HG02852 (cell line): ENCODE measurements around the gene PDIA2.
"Not testable (repeated sequence)": the region's sequence is repeated elsewhere in the genome, so short reads cannot be mapped to it uniquely, and the experiment has no call there.

Experiments
- ATAC-seq: cut with Tn5 transposase; IDR thresholded peaks from one replicate; pipeline ENCODE4 v1.9.1; 2021; ENCODE audit warnings: mild to moderate bottlenecking, moderate library complexity; ENCODE audit not compliant: unreplicated experiment

The PDIA2 gene

DNA sequence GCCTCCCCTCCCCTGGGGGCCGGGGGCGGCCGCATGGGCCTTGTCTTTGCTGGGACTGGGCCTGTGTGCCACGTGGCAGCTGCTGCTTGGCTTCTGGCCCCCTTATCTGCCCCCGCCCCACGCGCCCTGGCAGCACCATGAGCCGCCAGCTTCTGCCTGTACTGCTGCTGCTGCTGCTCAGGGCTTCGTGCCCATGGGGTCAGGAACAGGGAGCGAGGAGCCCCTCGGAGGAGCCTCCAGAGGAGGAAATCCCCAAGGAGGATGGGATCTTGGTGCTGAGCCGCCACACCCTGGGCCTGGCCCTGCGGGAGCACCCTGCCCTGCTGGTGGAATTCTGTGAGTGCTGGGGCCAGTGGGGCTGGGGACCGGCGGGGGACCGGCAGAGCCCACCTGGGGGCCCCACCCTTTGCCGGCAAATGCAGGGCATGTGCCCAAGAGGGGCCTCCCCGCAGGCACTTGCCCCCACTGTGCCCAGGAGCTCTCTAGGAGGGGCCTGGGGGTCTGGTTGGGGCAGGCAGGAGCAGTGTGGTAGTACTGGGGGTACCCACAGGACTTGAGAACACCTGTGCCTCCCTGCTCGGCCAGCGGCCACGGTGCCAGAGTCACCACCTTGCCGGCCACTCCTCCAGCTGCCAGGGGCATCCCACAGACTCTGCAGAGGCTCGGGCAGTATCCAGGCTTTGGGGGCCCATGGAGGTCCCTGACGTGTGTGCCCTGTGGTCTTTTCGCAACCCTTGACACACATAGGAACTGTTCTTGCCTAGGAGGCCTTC lies at the start of gene PDIA2:
PDIA2 (plus strand) TSS at position 132 of the 773 bp plus-strand sequence; CDS start at position 138, 6 bp downstream.
- ATAC-seq, result no peak

- ATAC-seq, result peak; percentile 84
Measured at GRCh38 chr16:234468-235305, 48.3 kb upstream of the PDIA2 start, which contains the start of gene FAM234A. TSS of gene FAM234A (plus strand) at chr16:234821. CDS start at chr16:254414, 19,593 bp downstream.

DNA sequence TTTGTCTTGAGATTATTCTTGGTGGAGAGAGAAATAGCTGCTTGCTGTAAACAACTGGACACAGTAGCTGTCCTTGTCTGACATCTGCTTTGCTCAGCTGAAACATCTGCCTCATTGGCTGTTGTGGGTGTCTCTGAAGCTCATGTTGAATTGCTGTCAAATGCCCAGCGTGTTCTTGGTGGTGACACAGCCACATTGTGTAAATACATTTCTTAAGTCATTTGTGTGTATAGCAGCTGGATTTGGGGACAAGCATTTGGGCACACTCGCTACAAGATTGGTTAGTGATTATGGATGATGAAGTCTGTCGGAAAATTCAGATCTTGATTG lies 43.1 kb upstream of the PDIA2 start:
- no peak for ATAC-seq

- no peak for ATAC-seq
Measured at GRCh38 chr16:240559-240958, 42.4 kb upstream of the PDIA2 start.

- ATAC-seq, result no peak
Measured at GRCh38 chr16:242281-242680, 40.7 kb upstream of the PDIA2 start.

GRCh38 chr16:243348-243747 lies 39.6 kb upstream of the PDIA2 start:
- no peak for ATAC-seq

DNA sequence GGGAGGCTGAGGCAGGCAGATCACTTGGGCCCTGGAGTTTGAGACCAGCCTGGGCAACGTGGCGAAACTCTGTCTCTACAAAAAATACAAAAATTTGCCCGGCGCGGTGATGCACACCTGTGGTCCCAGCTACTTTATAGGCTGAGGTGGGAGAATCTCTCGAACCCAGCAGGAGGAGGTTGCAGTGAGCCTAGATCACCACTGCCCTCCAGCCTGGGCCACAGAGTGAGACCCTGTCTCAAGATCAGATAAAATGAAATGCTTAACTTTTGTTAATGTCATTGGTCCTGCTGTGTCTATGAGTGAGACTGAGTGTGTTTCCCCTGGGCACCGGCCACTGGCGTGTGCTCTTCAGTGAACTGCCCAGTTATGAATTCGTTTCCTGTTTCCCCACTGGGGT lies 37.9 kb upstream of the PDIA2 start:
- no peak for ATAC-seq

DNA sequence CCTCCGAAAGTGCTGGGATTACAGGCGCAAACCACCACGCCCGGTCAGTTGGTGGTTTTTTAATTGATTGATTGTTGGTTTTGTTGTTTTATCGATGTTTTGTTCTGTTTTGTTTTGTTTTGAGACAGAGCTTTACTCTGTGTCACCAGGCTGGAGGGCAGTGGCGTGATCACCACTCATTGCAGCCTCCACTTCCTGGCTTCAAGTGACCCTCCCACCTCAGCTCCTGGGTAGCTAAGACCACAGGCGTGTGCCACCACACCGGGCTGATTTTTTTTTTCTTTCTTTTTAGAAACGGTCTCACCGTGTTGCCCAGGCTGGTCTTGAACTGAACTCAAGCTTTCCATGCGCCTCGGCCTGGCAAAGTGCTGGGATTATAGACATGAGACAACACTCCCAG lies 35.9 kb upstream of the PDIA2 start:
- ATAC-seq, result no peak

- ATAC-seq, result no peak
Measured at GRCh38 chr16:249431-249830, 33.5 kb upstream of the PDIA2 start.

GRCh38 chr16:252366-253337 lies 30.3 kb upstream of the PDIA2 start:
- no peak for ATAC-seq

GRCh38 chr16:253833-254232 lies 29.1 kb upstream of the PDIA2 start:
- ATAC-seq, result no peak

DNA sequence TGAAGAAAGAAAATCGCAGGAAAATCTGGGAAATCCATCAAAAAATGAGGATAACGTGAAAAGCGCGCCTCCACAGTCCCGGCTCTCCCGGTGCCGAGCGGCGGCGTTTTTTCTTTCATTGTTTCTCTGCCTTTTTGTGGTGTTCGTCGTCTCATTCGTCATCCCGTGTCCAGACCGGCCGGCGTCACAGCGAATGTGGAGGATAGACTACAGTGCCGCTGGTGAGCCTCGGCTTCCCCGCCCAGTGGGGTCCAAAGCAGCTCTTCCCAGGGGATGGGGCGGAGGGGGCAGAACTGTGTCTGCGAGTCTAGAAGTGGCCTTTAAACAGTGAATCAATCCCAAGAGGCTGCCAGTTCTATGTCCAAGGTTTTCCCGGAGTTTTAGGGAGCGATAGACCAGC lies 28.5 kb upstream of the PDIA2 start:
- no peak for ATAC-seq

DNA sequence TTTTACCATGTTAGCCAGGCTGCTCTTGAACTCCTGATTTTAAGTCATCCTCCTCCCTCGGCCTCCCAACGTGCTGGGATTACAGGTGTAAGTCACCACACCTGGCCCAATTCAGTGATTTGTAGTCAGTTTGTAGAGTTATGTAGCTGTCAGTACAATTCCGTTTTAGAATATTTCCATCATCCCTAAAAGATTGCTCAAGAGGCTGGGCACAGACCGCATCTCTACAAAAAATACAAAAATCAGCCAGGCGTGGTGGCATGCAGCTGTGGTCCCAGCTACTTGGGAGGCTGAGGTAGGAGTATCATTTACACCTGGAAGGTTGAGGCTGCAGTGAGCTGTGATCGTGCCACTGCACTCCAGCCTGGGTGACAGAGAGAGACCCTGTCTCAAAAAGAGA lies 27.8 kb upstream of the PDIA2 start:
- ATAC-seq, result no peak

GRCh38 chr16:258091-258490 lies 24.9 kb upstream of the PDIA2 start:
- ATAC-seq, result not testable (repeated sequence)

DNA sequence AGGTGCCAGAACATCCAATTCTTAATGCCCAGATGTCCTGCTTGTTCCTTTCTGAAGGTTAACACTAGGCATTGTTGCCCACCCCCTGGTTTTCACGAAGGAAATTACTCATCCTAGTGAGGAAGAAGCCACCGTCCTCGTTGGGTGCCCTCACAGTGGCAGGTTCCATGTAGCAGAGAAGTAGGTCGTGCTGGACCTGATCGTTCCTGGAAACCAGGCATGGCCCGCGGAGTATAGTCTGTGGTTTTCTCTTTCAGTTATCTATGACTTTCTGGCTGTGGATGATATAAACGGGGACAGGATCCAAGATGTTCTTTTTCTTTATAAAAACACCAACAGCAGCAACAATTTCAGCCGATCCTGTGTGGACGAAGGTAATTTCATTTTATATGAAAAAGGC lies 23.7 kb upstream of the PDIA2 start:
- no peak for ATAC-seq

GRCh38 chr16:259814-260253 lies 23.1 kb upstream of the PDIA2 start:
- no peak for ATAC-seq

- no peak for ATAC-seq
Measured at GRCh38 chr16:260326-260725, 22.6 kb upstream of the PDIA2 start.

DNA sequence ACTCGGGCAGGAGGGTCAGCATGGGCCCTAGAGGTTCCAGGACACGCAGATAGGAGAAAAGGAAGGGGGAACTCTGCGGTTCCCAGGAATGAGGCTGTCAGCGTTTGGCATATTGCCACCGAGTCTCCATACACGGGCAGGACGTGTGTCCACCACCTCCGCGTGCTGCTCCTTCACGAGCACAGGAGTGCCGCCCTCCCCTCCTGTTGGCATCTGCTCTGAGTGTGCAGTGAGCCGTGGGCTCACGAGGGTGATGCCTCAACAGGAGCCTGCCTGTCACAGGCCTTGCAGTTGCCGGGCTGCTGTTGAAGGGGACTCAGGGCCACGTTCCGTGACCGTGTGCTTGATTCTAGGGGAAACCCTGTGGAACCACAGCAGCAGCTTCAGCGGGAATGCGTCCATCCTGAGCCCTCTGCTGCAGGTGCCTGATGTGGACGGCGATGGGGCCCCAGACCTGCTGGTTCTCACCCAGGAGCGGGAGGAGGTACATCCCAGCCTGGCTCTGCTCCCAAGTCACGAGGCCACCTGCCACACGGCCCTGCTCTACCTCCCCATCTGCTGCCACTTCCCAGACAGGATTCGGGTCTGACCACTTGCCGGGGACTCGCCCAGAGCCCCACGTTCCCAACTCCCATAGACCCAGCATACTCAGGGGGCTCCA lies 21.8 kb upstream of the PDIA2 start:
- no peak for ATAC-seq

DNA sequence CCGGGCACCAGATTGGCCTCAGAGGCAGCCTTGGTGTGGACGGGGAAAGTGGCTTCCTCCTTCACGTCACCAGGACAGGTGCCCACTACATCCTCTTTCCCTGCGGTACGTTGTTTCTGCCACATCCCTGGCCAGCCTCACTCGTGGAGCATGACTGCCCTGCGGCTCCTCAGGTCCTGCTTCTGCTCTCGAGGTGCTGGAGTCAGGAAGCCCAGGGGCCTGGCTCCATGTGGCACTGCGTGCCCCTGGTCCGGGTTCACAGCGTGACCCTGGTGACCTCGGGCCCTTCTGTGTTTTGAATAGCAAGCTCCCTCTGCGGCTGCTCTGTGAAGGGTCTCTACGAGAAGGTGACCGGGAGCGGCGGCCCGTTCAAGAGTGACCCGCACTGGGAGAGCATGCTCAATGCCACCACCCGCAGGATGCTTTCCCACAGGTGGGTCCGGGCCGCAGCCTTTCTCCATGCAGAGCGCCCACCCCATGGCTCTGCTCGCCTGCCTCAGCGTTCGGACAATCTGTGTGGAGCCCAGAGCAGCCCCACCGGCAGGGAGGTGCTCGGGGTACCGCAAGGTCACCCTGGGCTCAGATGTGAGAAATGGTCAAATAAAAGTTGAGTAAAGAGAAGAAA lies 20.7 kb upstream of the PDIA2 start:
- no peak for ATAC-seq

GRCh38 chr16:263182-263774 lies 19.7 kb upstream of the PDIA2 start:
- no peak for ATAC-seq
